Esophagus (tissue), 2 donors: ENCODE data around the gene IWS1. TPM values are rescaled to one million over a fixed set of nuclear protein-coding genes. Genes with fewer than 3 reads are reported as not detected.
"Not testable (repeated sequence)": the region's sequence is repeated elsewhere in the genome, so short reads cannot be mapped to it uniquely, and the experiment has no call there.

ENCODE experiments used
- H3K27ac ChIP-seq, 2 donors: one replicate each; pipeline ENCODE4 v1.5.1; 2013; ENCODE audit warnings: low read depth in 2 of 2, mild to moderate bottlenecking in 2 of 2, inconsistent platforms in 1 of 2, low read length in 1 of 2, moderate library complexity in 1 of 2
- H3K27me3 ChIP-seq, 2 donors: one replicate each; pipeline ENCODE4 v1.6.1; 2013; ENCODE audit warnings: low read length in 2 of 2, control low read depth in 1 of 2, mild to moderate bottlenecking in 1 of 2; ENCODE audit not compliant: insufficient read depth in 2 of 2, control insufficient read depth in 1 of 2
- H3K36me3 ChIP-seq, 2 donors: one replicate each; pipeline ENCODE4 v1.6.1; 2013; ENCODE audit warnings: low read length in 1 of 2; ENCODE audit not compliant: control insufficient read depth in 2 of 2, insufficient read depth in 2 of 2
- H3K4me1 ChIP-seq, 2 donors: one replicate each; pipeline ENCODE4 v1.6.1; 2013; ENCODE audit warnings: low read length in 1 of 2; ENCODE audit not compliant: control insufficient read depth in 2 of 2, insufficient read depth in 2 of 2
- H3K4me3 ChIP-seq, 2 donors: one replicate each; pipeline ENCODE4 v1.5.1; 2013; ENCODE audit warnings: low read length in 2 of 2, mild to moderate bottlenecking in 2 of 2, low read depth in 1 of 2, moderate library complexity in 1 of 2
- H3K9me3 ChIP-seq, 2 donors: one replicate each; pipeline ENCODE4 v1.6.1; 2013; ENCODE audit warnings: mild to moderate bottlenecking in 2 of 2, low read depth in 1 of 2, low read length in 1 of 2, moderate library complexity in 1 of 2; ENCODE audit not compliant: control insufficient read depth in 2 of 2, insufficient read depth in 1 of 2
- WGBS, 2 donors: extraction: QIAGEN DNeasy Blood & Tissue Kit; methylation state at CpG; one replicate each; pipeline ENCODE4 v1.1.7; 2013; 5-methylcytosine and 5-hydroxymethylcytosine counted together
- polyA plus RNA-seq, 2 donors: library from polyadenylated mRNA; stranded (reverse); fragments of 200-250 nt; gene quantifications; one replicate each; pipeline ENCODE4 v1.2.3, GENCODE V29; 2013
- donor health status: healthy with polysubstance abuse.
- donor health status: Bipolar disorder and iron deficiency.

IWS1 gene
- polyA plus RNA-seq, 2 donors, result 14.1 to 19.7 TPM

GRCh38 chr2:127531221-127531648 is 4.9 kb upstream of the IWS1 start:
- Histone ChIP-seq H3K36me3 (no peaks in the 10 kb centered on the region), H3K4me1 (no peaks in the 10 kb centered on the region), H3K27ac (no peak overlapping the region), H3K27me3 (no peaks in the 10 kb centered on the region), H3K9me3 (peaks cover 0 to 4% of the 10 kb centered on the region in 2 donors), H3K4me3 (no peak overlapping the region)
- 64 to 69% methylated on average over 4 of the region's 4 CpGs for WGBS, 2 donors

DNA sequence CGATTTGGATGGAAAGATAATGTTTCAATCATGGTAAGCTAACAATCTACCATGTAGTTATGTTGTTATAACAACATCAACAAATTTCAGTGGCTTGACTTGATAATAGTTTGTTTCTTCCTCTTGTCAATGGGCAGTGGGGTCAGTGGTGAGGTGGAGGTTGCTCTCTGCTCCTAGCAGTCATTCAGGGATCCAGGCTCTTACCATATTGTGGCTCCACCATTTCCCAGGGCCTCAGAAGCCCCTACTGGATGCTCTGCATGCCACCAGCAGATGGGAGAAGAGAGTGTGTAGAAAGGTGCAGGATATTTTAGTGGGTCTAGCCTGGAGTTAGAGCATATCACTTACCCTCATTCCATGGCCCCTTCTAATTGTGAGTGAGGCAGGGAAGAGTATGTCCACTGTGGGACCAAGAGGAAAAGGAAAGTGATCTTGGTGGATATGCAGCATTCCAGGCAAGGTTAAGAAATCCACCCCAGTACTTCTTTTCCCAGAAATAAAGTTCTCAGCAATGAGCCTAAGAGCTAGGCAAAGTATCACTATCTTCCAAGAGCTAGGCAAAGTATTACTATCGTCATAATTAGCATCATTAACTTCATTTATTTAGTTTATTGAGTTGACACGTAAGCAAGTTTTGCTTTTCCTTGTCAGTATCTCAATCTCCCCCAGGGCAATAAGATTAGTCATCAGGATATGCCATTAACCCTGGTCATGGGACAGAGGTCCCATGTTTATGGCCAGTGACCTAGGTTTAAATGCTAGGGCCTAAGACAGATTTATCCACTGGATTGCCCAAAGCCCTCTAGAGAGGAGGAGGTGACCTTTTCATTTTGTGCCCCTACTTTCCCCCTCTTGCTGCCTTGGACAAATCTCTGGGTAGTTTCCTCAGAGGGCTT is 4.2 kb upstream of the IWS1 start:
- Histone ChIP-seq H3K27me3 (no peaks in the 10 kb centered on the region), H3K4me3 (no peak overlapping the region), H3K9me3 (peaks cover 0 to 4% of the 10 kb centered on the region in 2 donors), H3K4me1 (no peaks in the 10 kb centered on the region), H3K36me3 (no peaks in the 10 kb centered on the region), H3K27ac (no peak overlapping the region)
- WGBS, 2 donors, result 72 to 79% methylated on average over 3 of the region's 3 CpGs

DNA sequence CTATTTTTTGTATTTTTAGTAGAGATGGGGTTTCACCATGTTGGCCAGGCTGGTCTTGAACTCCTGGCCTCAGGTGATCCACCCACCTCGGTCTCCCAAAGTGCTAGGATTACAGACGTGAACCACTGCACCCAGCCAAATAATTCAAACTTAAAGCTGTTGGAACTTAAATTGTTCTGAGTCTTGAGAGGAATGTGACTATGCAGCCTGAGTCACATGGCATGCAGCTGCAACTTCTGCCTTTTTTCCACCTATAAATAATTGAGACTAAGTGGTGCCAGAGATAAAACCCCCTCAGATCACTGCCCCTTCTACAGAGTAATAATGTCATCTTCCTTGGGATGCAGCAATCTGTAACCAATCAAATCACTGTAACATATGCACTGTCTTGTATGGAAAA is 3.1 kb upstream of the IWS1 start:
- not testable (repeated sequence) for H3K4me3 ChIP-seq

GRCh38 chr2:127528487-127528886 is 2.2 kb upstream of the IWS1 start:
- H3K27me3 ChIP-seq, result no peaks in the 10 kb centered on the region
- H3K4me3 ChIP-seq, result no peak overlapping the region
- H3K4me1 ChIP-seq, result no peaks in the 10 kb centered on the region
- peaks cover 0 to 4% of the 10 kb centered on the region in 2 donors for H3K9me3 ChIP-seq
- no peak overlapping the region for H3K27ac ChIP-seq
- WGBS, 2 donors, result 67 to 79% methylated on average over 4 of the region's 4 CpGs
- no peaks in the 10 kb centered on the region for H3K36me3 ChIP-seq

More for the DNA sequence above, 3.1 kb upstream of the IWS1 start:
- not testable (repeated sequence) for H3K27ac ChIP-seq, H3K9me3 ChIP-seq, H3K27me3 ChIP-seq, H3K4me1 ChIP-seq, H3K36me3 ChIP-seq
- 85 to 86% methylated on average over 2 of the region's 2 CpGs for WGBS, 2 donors

GRCh38 chr2:127527001-127527804 is 914 bp upstream of the IWS1 start:
- no peaks in the 10 kb centered on the region for H3K4me1 ChIP-seq
- H3K9me3 ChIP-seq, result peaks cover 0 to 4% of the 10 kb centered on the region in 2 donors
- peak overlapping the region; percentile 92 to 98 for H3K4me3 ChIP-seq
- no peaks in the 10 kb centered on the region for H3K27me3 ChIP-seq
- H3K27ac ChIP-seq, result peak overlapping the region; percentile 92 to 99
- peaks cover 0 to 2% of the 10 kb centered on the region in 2 donors for H3K36me3 ChIP-seq
- 22 to 24% methylated on average over 13 of the region's 13 CpGs for WGBS, 2 donors

GRCh38 chr2:127525691-127526131 is 578 bp downstream of the IWS1 start:
- Histone ChIP-seq H3K36me3 (peaks cover 2% of the 10 kb centered on the region in 2 donors), H3K4me1 (no peaks in the 10 kb centered on the region), H3K9me3 (peaks cover 0 to 4% of the 10 kb centered on the region in 2 donors), H3K27me3 (no peaks in the 10 kb centered on the region), H3K27ac (peak overlapping the region; percentile 92 to 99), H3K4me3 (peak overlapping the region; percentile 92 to 98)
- WGBS, 2 donors, result 0% methylated on average over 19 of the region's 19 CpGs

DNA sequence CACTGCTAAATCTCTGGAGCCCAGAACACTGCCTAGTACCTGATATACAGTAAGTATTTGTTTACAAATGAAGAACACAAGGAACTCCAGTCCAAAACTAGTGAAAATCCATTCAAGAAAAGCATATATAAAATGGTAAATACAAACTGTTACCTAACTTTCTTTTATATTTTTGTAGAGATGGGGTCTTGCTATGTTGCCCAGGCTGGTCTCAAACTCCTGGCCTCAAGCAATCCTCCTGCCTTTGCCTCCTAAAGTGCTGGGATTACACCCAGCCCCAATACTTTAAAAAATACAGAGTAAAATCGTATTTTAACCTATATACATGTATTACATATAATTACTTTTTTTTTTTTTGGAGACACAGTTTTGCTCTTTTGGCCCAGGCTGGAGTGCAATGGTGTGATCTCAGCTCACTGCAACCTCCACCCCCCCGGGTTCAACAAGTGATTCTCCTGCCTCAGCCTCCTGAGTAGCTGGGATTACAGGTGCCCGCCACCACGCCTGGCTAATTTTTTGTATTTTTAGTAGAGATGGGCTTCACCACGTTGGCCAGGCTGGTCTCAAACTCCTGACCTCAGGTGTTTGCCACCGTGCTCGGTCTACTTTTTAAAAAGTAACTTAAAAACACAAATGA is 2.0 kb downstream of the IWS1 start:
- WGBS, 2 donors, result 91 to 95% methylated on average over 7 of the region's 7 CpGs
- H3K27me3 ChIP-seq, H3K4me1 ChIP-seq, H3K9me3 ChIP-seq, H3K4me3 ChIP-seq, H3K27ac ChIP-seq, H3K36me3 ChIP-seq: not testable (repeated sequence)

- Histone ChIP-seq H3K27me3 (no peaks in the 10 kb centered on the region), H3K4me1 (no peaks in the 10 kb centered on the region), H3K27ac (no peak overlapping the region), H3K9me3 (peaks cover 0 to under 1% of the 10 kb centered on the region in 2 donors), H3K4me3 (no peak overlapping the region), H3K36me3 (peaks cover 2% of the 10 kb centered on the region in 2 donors)
- 78 to 79% methylated on average over 8 of the region's 8 CpGs for WGBS, 2 donors
Observed at GRCh38 chr2:127523269-127523939, 2.9 kb downstream of the IWS1 start.

DNA sequence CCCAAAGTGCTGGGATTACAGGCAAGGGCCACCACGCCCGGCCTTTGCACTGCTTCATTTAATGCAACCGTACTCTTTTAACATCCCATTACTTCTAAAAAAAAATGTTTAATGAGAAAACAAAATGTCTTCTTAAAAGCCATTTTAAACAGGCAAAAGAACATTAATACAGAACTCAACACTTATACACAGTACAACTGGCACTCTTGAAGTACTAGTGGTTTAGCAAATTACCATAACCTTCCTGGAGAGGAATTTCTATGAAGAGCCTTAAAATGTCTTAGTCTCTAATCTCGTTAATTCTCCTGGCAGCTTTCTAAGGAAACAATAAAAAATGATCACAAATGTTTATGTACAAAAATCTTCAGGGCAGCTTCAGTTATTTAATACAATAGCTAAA is 5.9 kb downstream of the IWS1 start:
- 91 to 92% methylated on average over 4 of the region's 4 CpGs for WGBS, 2 donors

More for the DNA sequence above, 5.9 kb downstream of the IWS1 start:
- no peak overlapping the region for H3K27ac ChIP-seq
- no peaks in the 10 kb centered on the region for H3K9me3 ChIP-seq
- no peak overlapping the region for H3K4me3 ChIP-seq
- H3K4me1 ChIP-seq, result no peaks in the 10 kb centered on the region
- no peaks in the 10 kb centered on the region for H3K27me3 ChIP-seq
- peaks cover 2% of the 10 kb centered on the region in 2 donors for H3K36me3 ChIP-seq
